Mononuclear cell (primary cell): ENCODE data around the gene CHST3. TPM values are rescaled to one million over a fixed set of nuclear protein-coding genes. Genes with fewer than 3 reads are reported as not detected.

Experiments used
- H3K27me3 ChIP-seq: 2 replicates; pipeline ENCODE4 v1.6.0; 2011; ENCODE audit warnings: low read length, control low read depth; ENCODE audit not compliant: insufficient read depth
- H3K4me1 ChIP-seq: 2 replicates; pipeline ENCODE4 v1.5.1; 2011; ENCODE audit warnings: mild to moderate bottlenecking, low read length, control low read depth; ENCODE audit not compliant: insufficient read depth
- H3K4me3 ChIP-seq: 2 replicates; pipeline ENCODE4 v1.5.1; 2011; ENCODE audit warnings: mild to moderate bottlenecking, low read length, moderate library complexity
- H3K9me3 ChIP-seq: 2 replicates; pipeline ENCODE4 v1.5.1; 2011; ENCODE audit warnings: low read depth, mild to moderate bottlenecking, control low read depth, low read length
- total RNA-seq: library from RNA; depleted of rRNA; stranded (reverse); fragments of >200 nt; gene quantifications from one replicate; pipeline ENCODE4 v1.2.3, GENCODE V29; 2012

The CHST3 gene
- total RNA-seq, 1 donor = under 0.01 TPM

- Histone ChIP-seq H3K27me3 (no peaks in the 10 kb centered on the region), H3K4me3 (no peak overlapping the region), H3K4me1 (no peaks in the 10 kb centered on the region), H3K9me3 (no peaks in the 10 kb centered on the region)
Measured at GRCh38 chr10:72014197-72014596, 50.0 kb downstream of the CHST3 start.

- H3K4me1 ChIP-seq = no peaks in the 10 kb centered on the region
- no peaks in the 10 kb centered on the region for H3K27me3 ChIP-seq
- no peaks in the 10 kb centered on the region for H3K9me3 ChIP-seq
- no peak overlapping the region for H3K4me3 ChIP-seq
Measured at GRCh38 chr10:72014785-72015480, 50.7 kb downstream of the CHST3 start.

GRCh38 chr10:72015841-72016240, 51.6 kb downstream of the CHST3 start:
- H3K4me1 ChIP-seq = no peaks in the 10 kb centered on the region
- H3K4me3 ChIP-seq = no peak overlapping the region
- H3K27me3 ChIP-seq = no peaks in the 10 kb centered on the region
- H3K9me3 ChIP-seq = no peaks in the 10 kb centered on the region

- no peak overlapping the region for H3K4me3 ChIP-seq
- no peaks in the 10 kb centered on the region for H3K27me3 ChIP-seq
- no peaks in the 10 kb centered on the region for H3K9me3 ChIP-seq
- no peaks in the 10 kb centered on the region for H3K4me1 ChIP-seq
Measured at GRCh38 chr10:72016608-72017300, 52.6 kb downstream of the CHST3 start.

GRCh38 chr10:72019085-72019876, 55.1 kb downstream of the CHST3 start:
- Histone ChIP-seq H3K27me3 (no peaks in the 10 kb centered on the region), H3K9me3 (no peaks in the 10 kb centered on the region), H3K4me3 (no peak overlapping the region), H3K4me1 (no peaks in the 10 kb centered on the region)

GRCh38 chr10:72020914-72021809, 57.0 kb downstream of the CHST3 start:
- Histone ChIP-seq H3K4me1 (no peaks in the 10 kb centered on the region), H3K27me3 (no peaks in the 10 kb centered on the region), H3K4me3 (no peak overlapping the region), H3K9me3 (no peaks in the 10 kb centered on the region)

- Histone ChIP-seq H3K9me3 (no peaks in the 10 kb centered on the region), H3K4me1 (no peaks in the 10 kb centered on the region), H3K4me3 (no peak overlapping the region), H3K27me3 (no peaks in the 10 kb centered on the region)
Measured at GRCh38 chr10:72022228-72022627, 58.0 kb downstream of the CHST3 start.

GRCh38 chr10:72024596-72024995, 60.4 kb downstream of the CHST3 start:
- Histone ChIP-seq H3K9me3 (no peaks in the 10 kb centered on the region), H3K27me3 (no peaks in the 10 kb centered on the region), H3K4me1 (no peaks in the 10 kb centered on the region), H3K4me3 (no peak overlapping the region)

GRCh38 chr10:72025400-72025799, 61.2 kb downstream of the CHST3 start:
- Histone ChIP-seq H3K9me3 (no peaks in the 10 kb centered on the region), H3K4me3 (no peak overlapping the region), H3K27me3 (no peaks in the 10 kb centered on the region), H3K4me1 (no peaks in the 10 kb centered on the region)

- H3K9me3 ChIP-seq = no peaks in the 10 kb centered on the region
- H3K4me3 ChIP-seq = no peak overlapping the region
- H3K27me3 ChIP-seq = no peaks in the 10 kb centered on the region
- H3K4me1 ChIP-seq = no peaks in the 10 kb centered on the region
Measured at GRCh38 chr10:72025832-72026231, 61.6 kb downstream of the CHST3 start.

GRCh38 chr10:72026278-72027111, 62.3 kb downstream of the CHST3 start:
- H3K4me1 ChIP-seq = no peaks in the 10 kb centered on the region
- H3K9me3 ChIP-seq = no peaks in the 10 kb centered on the region
- H3K4me3 ChIP-seq = no peak overlapping the region
- H3K27me3 ChIP-seq = no peaks in the 10 kb centered on the region

- Histone ChIP-seq H3K9me3 (no peaks in the 10 kb centered on the region), H3K27me3 (no peaks in the 10 kb centered on the region), H3K4me3 (no peak overlapping the region), H3K4me1 (no peaks in the 10 kb centered on the region)
Measured at GRCh38 chr10:72027498-72027897, 63.3 kb downstream of the CHST3 start.

GRCh38 chr10:72029414-72029813, 65.2 kb downstream of the CHST3 start:
- Histone ChIP-seq H3K4me1 (no peaks in the 10 kb centered on the region), H3K9me3 (no peaks in the 10 kb centered on the region), H3K27me3 (no peaks in the 10 kb centered on the region), H3K4me3 (no peak overlapping the region)
